NCI-H2081 treated with DMSO at 0.1 percent for 48 hours (cell line): ENCODE results near the gene SFXN5.

Source experiments
- DNase-seq: peaks from one replicate; lab custom pipeline; 2025; lab: John Stamatoyannopoulos, UW

Gene SFXN5

DNA sequence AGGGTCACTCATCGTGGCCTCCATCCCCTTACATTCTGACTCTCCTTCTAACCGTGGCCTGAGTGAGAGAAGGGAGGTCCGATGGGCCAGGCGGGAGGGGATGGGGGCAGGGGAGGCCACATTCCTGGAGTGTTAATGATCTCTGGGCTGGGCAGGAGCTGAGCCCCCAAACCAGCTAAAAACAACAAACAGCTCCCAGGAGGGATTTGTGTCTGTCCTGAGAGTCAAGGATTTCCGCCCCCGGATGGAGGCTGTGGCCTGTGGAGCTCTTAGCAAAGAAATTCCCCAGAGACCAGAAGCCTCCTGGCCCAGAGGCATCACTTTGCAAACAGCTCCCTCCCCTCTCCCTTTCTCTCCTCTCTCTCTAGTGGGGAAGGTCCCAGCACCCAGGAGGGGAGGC is 130.7 kb downstream of the SFXN5 start:
- no peak for DNase-seq

DNA sequence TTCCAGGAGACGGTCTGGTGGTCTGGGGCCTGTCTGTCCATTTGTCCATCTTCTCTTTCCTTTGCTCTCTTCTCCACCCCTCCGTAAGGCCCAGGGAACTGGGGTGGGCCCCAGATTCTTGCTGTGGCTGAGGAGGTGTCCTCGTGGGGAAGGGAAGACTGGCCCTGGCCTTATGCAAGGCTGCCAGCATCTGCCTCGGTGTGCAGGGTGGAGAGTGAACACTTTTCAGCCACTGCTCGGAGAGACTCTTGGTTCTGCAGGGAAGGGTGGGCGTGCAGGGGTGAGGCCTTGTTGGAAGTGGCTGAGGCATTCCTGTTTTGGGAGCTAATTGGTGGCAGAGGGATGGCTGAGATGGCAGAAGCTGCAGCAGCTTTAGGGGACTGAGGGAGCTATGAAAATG is 131.2 kb downstream of the SFXN5 start:
- DNase-seq: no peak

DNA sequence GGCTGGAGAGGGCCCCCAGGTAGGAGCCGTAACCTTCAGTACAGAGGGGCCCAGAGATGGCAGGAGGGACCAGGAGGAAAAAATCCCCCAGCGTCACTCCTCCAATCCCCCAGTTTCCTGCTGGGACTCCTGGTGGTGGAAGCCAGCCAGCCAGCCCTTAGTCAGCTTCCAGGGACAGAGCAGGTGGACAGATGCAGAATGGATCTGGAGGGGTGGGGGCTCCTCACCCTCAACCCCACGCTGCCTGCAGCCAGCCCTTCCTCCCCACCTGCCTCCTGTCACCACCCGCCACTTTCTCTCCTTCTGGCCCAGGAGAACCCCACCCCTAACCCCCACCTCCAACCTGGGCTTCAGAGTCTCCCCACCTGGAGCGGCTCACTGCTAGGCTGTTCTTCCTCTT is 133.1 kb downstream of the SFXN5 start:
- DNase-seq: no peak

DNA sequence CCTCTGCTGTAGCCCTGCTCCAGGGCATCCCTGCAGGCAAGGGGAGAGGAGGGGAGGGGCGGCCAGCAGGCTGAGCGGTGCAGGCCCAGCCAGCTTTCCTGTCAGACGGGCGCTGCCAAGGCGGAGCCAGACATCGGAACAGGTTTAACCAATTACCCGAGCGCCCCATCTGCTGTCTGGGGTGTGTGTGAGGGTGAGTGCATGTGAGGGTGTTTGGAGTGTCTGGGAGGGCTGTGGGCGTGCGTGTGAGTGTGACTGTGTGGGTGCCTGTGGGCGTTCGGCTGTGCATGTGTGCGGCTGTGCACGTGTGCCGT is 134.2 kb downstream of the SFXN5 start:
- DNase-seq: no peak

DNA sequence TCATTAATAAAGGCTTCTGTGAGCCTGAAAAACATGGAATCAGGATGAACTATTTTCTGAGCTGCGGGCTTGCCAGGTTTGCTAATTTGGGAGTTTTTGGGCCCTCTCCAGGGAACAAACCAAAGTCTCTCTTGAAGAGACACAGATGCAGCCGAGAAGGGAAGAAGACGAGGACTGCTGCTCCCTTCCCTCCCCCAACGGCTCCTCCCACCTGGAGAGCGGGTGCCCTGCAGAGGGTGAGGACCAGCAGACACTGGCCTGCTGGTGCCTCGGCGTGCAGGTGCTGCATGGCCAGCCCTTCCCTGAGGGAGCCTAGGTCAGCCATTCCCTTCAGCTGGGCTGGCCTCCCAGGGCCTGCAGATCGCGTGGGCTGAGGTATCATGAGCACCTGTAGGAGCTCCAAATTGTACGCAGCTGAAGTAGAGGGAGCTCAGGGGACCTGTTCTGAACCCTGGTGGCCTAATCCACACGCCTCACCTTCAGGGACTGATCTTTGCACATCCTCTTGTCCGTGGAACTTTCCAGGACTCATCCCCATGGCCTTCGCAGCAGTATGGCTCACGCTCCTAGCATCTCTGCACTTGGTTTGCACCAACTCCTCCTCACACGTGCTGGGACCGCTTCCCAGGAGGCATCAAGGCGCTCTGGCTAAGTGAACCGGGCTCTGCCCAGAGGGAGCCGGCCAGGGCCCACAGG is 134.7 kb downstream of the SFXN5 start:
- no peak for DNase-seq

DNA sequence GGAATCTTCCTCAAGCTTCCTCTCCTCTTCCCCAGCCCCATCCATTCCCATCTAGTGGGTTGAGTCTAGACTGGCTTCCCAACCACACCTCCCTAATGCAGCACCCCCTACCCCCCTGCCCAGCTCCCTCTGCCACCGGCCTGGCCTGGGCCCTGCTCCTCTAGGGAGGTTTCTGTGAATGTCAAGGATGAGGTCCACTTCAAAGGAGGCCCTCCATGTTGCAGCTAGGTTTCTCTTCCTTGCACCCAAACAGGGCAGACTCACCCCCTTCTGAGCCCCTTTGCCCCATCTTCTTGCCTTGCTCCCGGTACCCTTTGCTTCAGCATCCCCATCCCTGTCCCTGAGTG is 135.9 kb downstream of the SFXN5 start:
- no peak for DNase-seq

DNA sequence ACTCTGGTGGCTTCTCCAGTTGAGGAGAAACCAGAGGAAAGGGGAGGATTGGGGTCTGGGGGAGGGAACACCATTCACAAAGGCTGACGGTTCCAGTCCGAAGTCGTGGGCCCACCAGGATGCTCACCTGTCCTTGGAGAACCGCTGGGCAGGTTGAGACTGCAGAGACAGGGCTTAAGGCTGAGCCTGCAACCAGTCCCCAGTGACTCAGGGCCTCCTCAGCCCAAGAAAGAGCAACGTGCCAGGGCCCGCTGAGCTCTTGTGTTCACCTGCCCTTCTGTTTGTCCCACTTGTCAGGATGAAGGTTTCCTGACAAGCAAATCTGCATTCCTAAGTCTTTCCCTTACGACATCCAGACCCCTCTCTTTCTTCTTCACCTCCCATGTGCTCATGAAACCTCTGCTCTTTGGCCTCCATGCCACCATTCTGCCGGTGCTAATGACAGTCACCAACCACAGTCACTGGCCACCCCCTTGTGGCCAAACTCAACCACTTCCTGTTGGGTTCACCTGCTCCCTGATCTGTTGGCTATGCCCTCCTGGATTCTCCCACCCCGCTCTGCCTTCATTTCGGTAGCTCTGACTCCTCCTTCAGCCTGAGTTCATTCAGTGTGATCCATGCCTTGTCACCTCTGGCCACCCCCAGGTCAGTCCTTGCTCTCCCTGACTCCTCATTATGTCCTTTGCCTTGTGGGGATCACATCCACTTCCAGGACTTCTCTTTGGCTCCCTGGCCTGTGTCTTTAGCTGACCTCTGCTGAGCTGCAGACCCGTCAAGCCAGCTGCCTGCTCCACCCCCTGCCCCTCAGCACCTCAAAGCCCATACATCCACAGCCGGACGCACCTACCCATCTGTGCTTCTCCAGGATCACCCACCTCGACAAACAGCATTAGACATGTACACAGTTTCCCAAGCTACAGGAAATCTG is 136.6 kb downstream of the SFXN5 start:
- DNase-seq: no peak

DNA sequence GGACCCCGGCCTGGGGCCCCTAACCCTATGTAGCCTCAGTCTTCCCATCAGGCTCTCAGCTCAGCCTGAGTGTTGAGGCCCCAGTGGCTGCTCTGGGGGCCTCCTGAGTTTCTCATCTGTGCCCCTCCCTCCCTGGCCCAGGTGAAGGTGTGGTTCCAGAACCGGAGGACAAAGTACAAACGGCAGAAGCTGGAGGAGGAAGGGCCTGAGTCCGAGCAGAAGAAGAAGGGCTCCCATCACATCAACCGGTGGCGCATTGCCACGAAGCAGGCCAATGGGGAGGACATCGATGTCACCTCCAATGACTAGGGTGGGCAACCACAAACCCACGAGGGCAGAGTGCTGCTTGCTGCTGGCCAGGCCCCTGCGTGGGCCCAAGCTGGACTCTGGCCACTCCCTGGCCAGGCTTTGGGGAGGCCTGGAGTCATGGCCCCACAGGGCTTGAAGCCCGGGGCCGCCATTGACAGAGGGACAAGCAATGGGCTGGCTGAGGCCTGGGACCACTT is 137.8 kb downstream of the SFXN5 start:
- no peak for DNase-seq

DNA sequence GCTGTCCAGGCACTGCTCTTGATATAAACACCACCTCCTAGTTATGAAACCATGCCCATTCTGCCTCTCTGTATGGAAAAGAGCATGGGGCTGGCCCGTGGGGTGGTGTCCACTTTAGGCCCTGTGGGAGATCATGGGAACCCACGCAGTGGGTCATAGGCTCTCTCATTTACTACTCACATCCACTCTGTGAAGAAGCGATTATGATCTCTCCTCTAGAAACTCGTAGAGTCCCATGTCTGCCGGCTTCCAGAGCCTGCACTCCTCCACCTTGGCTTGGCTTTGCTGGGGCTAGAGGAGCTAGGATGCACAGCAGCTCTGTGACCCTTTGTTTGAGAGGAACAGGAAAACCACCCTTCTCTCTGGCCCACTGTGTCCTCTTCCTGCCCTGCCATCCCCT is 138.3 kb downstream of the SFXN5 start:
- no peak for DNase-seq

DNA sequence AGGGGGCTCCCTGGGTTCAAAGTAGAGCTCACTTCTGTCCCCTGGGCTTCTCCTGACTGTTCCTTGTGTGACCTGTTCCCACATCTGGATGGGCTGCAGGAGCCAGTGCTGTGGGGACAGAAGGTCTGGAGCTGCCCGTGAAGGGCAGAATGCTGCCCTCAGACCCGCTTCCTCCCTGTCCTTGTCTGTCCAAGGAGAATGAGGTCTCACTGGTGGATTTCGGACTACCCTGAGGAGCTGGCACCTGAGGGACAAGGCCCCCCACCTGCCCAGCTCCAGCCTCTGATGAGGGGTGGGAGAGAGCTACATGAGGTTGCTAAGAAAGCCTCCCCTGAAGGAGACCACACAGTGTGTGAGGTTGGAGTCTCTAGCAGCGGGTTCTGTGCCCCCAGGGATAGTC is 138.7 kb downstream of the SFXN5 start:
- no peak for DNase-seq

DNA sequence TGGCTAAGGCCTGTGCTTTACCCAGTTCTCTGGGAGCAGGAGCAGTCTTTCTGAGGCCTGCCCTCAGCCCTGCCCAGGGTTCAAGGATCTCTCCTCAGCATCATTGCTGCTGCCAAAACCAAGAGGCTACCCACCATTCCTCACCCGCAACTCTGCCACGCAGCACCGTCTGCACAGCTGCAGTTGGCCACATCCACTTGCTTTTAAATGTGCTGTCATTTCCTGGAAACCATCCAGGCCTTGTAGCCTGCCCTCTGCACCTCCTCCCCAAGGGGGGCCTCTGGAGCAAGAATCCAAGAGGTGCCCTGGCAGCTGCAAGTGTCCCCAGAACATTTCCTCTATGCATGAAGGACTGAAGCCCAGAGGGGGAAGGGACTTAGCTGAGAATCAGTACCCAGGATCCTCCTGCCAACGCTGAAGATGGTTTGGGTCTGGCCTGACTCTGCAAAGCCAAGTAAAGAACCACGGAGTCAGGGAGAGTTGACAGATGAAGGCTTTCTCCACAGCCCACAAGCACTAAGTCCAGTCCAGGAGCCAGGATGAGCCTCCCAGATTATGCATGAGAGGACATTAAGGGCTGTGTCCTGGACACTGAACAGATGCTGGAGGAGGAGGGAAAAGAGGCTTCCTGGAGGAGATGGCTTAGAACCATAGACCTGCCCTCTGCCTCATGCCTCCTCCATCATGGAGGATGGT is 139.3 kb downstream of the SFXN5 start:
- DNase-seq: no peak

DNA sequence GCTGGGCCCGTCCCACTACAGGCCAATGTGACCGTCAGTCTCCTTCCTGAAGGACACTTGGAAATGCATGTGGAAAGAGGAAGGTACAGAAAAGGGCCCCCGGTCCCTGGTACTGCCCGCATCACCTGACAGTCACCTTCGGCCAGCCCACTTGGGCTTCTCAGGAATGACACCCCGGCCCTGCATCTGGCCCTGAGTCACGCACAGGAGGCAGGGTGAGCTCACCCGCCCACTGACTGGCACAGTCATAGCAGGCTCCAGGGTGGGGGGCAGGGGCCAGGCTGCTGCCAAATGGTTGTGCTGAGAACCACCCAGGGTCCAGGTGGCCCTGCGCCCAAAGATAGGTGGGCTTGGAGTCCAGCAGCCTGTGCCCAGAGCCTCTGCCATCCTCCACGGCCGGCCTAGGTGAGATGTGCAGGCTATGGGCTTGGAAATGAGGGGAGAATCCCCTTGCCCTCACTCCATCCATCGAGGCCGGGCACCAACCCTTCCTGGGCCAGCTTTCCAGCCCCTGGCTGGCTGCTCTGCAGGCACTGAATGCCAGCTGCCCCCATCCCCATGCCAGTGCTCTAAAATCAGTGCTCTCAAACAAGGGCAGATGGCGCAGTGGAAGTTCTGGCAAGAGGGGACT is 140.1 kb downstream of the SFXN5 start:
- no peak for DNase-seq

DNA sequence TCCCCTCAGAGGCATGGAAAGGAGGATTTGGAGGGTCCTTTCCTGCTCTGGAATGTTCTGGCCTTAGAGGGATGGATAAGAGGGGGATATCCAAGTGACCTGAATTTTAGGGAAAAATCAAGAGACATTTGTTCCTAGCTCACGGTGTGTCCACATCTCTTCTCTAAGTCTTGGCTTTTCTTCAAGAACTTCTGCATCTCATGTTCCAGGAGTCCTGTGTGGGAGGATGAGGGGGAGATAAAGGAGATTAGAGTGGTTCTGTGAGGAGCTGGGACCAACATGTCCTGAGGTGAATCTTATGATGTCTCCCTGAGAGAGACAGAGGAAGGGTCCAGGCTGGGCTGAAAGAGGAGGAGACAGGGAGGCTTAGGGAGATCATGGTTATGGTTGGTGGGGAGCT is 142.5 kb downstream of the SFXN5 start:
- DNase-seq: no peak

DNA sequence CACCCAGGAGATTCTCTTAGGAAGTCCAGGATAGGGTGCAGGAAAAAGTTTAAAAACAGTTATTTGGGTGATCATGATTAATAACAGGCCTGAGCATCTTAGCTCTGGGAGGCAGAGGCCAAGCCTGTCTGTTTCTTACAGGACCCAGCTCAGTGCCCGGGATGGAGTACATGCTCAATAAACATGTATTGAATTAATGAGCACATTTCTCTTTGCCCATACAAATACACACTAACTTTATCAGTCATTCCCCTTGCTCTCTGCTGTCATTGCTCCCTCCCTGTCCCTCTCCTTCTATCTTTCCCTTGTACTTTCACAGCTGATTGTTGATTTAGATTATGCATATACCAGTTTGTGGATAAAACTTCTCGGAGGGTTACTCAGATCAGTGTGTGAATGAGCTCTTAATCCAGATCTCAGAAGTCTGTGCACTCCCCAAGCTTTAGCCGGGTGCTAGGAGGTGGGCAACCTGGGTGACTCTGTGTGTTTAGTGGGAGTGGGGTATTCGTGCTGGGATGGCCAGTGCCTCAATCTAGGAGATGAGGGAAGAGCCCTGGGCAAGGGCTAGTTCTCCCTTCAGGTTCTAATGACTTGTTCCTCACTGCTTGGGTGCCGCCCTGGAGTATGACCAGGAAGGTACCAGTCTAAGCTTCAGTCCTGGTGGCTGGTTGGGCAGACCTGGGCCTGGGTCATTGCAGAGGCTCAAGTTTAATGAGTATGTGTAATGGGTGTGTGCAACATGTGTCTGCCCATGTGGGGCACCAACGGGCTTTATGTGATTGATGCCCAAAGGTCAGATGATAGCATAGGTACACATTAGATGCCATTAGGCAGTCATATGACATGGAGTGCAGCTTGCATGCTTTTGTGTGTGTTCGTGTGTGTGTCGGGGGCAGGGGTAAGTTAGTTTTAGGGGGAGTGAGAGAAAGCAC is 143.6 kb downstream of the SFXN5 start:
- DNase-seq: no peak

DNA sequence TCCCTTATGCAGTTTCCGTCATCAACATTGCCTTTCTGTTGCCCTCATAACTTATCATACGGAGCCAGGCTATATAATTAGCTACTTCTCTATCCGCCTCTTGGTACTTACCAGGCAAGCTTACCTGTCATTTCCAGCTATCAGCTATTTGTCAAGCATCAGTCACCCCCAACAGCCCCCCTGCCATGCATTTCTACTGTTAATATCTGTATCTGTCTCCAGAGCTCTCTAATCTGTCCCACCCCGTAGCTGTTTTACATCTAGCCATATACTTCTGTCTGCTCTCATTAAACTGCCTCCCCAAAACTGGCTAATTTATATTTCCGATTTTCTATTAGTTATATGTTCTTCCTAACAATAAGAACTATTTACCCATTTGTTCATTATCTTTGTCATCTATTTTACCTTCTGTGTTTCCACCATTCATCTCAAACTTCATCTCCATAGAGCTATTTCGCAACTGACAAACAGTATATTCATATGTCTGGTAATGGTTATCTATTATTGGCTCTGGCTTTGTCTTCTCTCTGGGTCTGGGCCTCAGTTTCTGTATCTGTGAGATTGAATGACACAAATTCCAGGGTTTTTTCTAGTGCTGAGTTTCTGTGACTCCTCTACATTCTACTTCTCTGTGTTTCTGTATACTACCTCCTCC is 144.6 kb downstream of the SFXN5 start:
- DNase-seq: no peak

DNA sequence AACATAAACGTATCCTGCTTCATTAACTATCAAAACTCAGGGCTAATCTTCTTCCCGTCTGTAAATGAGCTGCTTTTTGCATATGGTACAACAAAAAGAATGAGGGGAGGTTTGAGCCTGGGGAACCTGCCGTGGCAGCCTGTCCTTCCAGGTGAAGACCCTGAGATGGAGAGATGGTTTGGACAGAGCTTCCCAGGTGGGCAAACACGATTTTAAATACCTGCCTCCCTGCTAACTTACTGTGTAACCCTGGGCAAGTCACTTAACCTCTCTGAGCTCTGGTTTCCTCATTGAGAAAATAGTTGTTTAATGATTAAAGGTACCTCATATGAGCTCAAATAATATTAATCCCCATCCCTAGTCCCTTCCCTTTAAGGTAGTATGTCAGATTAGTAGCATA is 145.1 kb downstream of the SFXN5 start:
- DNase-seq: no peak

DNA sequence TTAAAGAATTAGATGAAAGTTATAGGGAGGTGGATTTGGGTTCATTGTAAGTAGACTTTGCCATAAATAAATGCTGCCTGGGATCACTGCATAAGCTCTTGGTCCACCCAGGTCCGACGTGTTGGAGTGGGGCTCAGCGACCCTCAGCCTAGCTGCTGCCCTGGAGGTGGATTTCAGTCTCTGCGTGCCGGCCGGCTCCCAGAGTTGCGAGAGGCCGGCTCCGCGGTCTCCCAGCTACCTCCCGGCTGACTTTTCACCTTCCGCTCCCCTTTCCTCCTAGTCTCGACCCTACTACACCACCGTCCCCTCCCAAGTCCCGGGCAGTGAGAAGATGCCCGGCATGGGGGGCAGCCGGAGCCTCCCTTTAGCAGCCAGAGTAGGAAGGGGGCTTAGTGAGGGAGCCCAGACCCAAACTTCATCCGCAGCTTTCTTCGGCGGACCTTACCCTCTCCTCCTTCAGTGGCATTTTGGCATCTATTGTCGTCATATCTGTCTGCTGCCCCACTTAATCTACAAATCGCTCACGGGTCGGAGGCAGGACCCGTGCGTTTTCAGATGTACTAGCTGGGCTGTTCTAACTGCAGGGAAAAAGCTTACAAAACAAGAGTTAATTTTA is 146.1 kb downstream of the SFXN5 start:
- no peak for DNase-seq

DNA sequence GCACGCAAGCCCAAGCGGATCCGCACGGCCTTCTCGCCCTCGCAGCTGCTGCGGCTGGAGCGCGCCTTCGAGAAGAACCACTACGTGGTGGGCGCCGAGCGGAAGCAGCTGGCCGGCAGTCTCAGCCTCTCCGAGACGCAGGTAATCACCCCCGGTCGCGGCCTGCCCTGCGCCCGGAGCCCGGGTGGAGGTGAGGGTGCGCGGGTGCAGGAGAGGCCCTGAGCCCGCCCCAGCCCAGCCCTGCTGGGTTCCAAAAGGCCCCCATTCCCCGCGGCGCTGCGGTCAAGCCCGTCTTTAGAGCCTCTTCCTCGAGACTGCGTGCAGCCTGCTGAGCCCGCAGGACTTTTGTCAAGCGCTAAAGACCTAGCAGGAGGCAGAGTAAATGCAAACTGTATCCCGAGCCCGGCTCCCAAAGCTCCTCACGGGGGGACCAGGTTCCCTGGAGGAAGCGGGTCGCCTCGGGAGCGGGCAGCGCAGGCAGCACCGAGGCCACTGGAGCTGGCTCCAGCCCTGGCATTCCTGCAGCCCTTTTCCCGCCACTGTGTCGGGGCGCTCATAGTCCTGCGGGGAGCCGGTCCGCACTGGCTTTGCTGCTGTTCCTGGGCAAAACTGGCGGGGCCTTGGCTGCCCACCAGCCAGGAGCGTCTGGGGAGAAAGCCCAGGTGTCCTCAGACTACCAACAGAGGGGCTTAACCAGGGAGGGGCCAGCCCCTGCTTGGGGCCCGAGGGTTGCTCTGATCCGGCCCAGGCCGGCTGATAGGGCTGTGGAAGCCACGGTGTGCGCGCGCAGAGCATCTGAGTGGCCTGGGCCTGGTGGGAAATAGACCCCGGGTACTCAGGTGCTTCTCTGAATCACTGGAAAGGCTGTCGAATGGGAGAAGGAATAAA is 146.9 kb downstream of the SFXN5 start:
- no peak for DNase-seq

DNA sequence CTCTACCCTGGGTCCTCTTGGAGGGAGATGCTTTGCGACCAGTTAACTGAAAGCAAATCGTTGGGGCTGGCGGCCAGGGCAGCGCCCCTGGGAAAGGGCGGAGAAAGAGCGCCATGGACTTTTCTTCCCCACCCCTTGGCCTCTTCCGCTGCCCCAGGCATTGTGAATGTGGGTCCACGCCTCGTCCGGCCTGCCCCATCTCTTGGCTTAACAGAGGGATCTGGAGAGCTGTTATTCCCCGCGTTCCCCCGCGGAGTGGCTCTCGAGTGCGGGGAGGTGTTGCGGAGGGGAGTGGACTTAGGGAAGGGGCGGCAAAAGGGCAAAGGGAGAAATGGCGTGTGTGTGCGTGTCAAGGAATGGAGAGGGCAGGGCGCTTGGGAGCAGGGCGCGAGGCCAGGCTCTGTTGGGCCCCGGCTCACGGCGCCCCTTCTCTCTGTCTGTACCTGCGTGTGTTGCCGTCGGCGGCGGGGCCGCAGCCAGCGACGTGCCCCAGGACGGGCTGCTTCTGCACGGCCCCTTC is 147.6 kb downstream of the SFXN5 start:
- DNase-seq: no peak
